D721Med (cell line): Measurements from ENCODE around the gene ZNF485.

ENCODE experiments used
- DNase-seq: peaks from one replicate; pipeline ENCODE4 v3.0.0; 2011; ENCODE audit warnings: low spot score; ENCODE audit not compliant: insufficient read length
- FAIRE-seq: peaks from 2 replicates; lab custom pipeline; 2011; peaks lifted over from hg19 to GRCh38; lab: Jason Lieb, UNC
- CTCF ChIP-seq: IDR thresholded peaks from 2 replicates; pipeline ENCODE4 v1.5.1; 2012; ENCODE audit warnings: mild to moderate bottlenecking, control low read depth; ENCODE audit not compliant: insufficient read depth; ENCODE audit errors: missing control alignments

ZNF485 gene

GRCh38 chr10:43606323-43607198 is at the start of gene ZNF485:
Gene ZNF485 (plus strand): TSS chr10:43606438. CDS start chr10:43607051, 613 bp downstream.
- TF ChIP-seq CTCF = no peak
- FAIRE-seq (no peak), DNase-seq (peak; percentile 65)

- no peak for TF ChIP-seq CTCF
- FAIRE-seq = no peak
- DNase-seq = no peak
Measured at GRCh38 chr10:43557214-43557613, 49.0 kb upstream of the ZNF485 start.

GRCh38 chr10:43569681-43570080 is 36.6 kb upstream of the ZNF485 start:
- TF ChIP-seq CTCF = no peak
- DNase-seq = no peak
- FAIRE-seq = no peak

- TF ChIP-seq CTCF = no peak
- no peak for FAIRE-seq
- no peak for DNase-seq
Measured at GRCh38 chr10:43570971-43571370, 35.3 kb upstream of the ZNF485 start.

GRCh38 chr10:43573250-43574000 is 32.8 kb upstream of the ZNF485 start:
- no peak for DNase-seq

GRCh38 chr10:43574001-43574892 is 32.0 kb upstream of the ZNF485 start, which contains the start of gene ZNF239:
Gene ZNF239 (minus strand): TSS chr10:43574616. CDS start chr10:43558079, 16,537 bp downstream.
- no peak for TF ChIP-seq CTCF
- FAIRE-seq = no peak

More at GRCh38 chr10:43573250-43574000, 32.8 kb upstream of the ZNF485 start:
- FAIRE-seq = no peak
- no peak for TF ChIP-seq CTCF

More at GRCh38 chr10:43574001-43574892, 32.0 kb upstream of the ZNF485 start, which contains the start of gene ZNF239:
- DNase-seq = peak; percentile 33
